Measurements from ENCODE around the gene ADSS2.

GRCh38 chr1:244444854-244445253 is 6.9 kb downstream of the ADSS2 start:
- TF ChIP-seq EZH2 (IDR thresholded peaks at IDR 0.05; ENCODE audit: borderline replicate concordance, low read depth, low read length, severe bottlenecking) (no peak), CTCF (IDR thresholded peaks at IDR 0.05; ENCODE audit: extremely low read depth in 1 of 2, insufficient read depth in 1 of 2, low read depth in 1 of 2, low read length in 2 of 2) (no peak), POLR2AphosphoS5 (IDR thresholded peaks at IDR 0.05; ENCODE audit: insufficient read depth, low read depth, low read length) (no peak), POLR2A (IDR thresholded peaks at IDR 0.05; ENCODE audit: low read depth, low read length) (no peak), MYC (IDR thresholded peaks at IDR 0.05; ENCODE audit: low read depth, low read length) (no peak)
